HT-29 (cell line): ENCODE measurements around the gene CRYL1. TPM values are rescaled to one million over a fixed set of nuclear protein-coding genes. Genes with fewer than 3 reads are reported as not detected.

Experiments
- DNase-seq: peaks from one replicate; pipeline ENCODE4 v3.0.0-alpha.2; 2015; ENCODE audit warnings: low spot score
- total RNA-seq: library from RNA; depleted of rRNA; stranded (reverse); fragments of >200 nt; shearing (Covaris generic); gene quantifications from 2 replicates; pipeline ENCODE4 v1.2.3, GENCODE V29; 2014; rRNA removed

The CRYL1 gene, protein sequence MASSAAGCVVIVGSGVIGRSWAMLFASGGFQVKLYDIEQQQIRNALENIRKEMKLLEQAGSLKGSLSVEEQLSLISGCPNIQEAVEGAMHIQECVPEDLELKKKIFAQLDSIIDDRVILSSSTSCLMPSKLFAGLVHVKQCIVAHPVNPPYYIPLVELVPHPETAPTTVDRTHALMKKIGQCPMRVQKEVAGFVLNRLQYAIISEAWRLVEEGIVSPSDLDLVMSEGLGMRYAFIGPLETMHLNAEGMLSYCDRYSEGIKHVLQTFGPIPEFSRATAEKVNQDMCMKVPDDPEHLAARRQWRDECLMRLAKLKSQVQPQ
- 10.2 and 11.1 TPM in 2 replicates for total RNA-seq

DNA sequence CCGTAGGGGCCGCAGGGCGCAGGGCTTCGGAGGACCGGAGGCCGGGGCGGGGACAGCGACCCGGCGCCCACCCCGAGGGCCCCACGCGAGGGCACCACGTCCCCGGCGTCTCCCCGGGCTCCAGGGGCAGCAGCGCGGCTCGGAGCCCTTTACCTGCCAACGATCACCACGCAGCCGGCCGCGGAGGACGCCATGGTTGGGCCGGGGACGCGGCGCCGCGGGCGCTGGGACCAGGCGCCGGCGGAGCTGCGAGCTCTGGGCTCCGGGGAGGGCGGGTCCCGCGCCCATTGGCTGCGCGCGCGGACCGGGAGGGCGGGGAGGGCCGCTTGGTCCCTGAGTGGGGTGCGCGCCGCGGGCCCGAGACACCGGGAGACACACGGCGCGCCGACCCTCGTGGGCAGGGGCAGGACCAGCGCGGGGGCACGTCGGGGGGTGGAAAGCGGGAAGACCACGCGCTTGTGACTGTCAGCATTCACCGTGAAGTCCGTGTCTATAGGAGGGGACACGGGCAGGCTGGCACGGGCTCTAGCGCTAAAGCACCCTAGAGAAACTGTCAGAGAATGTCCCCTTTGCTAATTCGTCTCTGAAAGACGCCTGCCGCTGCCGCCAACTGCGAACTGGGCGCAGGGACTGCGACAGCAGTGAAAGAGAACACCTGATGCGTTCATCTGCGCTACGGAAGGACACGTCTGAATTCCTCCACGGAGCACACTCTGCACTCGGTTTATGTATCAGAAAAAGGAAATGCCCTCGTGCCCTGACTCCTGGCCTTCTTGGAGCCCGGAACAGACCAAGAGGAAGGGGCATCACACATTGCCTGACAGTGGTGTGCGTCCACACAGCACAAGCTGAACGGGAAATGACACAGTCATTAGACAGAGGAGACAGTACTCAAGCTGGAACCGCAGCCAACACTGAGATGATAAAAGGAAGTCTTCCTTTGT lies at the start of gene CRYL1:
Gene CRYL1, minus strand, starts transcription at position 257 of the 944 bp plus-strand sequence. Its CDS starts 63 bp downstream, at position 194.
- DNase-seq: peak; percentile 85

DNA sequence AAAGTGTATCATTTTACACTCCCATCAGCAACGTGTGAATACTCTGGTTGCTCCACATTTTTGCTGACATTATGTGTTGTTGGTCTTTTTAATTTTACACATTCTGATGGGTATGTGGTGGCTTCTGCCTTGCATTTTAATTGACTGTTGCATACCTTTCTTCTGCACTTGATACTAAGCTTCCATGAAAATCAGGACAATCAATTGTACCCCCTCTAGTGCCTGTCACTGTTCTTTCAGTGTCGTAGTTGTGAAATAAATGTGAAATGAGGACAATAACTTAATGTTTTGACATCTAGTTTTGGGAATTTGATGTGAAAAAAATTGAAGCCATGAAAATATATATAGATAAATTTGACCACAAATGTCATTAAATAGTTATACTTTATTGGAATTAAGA lies 48.0 kb upstream of the CRYL1 start:
- DNase-seq: no peak

DNA sequence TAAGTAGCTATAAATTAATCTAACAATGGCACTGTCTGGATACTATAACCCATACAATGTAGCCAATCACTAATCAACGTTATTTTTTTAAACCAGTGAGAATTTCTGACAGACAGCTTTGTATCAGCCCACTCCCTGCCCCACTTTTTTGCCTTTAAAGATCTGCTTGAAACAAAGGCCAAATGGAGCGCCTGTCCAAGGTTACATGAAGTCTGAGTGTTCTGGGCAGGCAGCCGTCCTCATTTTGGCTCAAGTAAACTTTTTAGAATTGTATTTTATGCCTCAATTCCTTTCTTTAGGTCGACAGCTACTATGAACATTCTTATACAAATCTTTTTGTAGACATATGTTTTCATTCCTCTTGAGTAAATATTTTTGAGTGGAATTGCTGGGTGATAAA lies 47.5 kb upstream of the CRYL1 start:
- no peak for DNase-seq

DNA sequence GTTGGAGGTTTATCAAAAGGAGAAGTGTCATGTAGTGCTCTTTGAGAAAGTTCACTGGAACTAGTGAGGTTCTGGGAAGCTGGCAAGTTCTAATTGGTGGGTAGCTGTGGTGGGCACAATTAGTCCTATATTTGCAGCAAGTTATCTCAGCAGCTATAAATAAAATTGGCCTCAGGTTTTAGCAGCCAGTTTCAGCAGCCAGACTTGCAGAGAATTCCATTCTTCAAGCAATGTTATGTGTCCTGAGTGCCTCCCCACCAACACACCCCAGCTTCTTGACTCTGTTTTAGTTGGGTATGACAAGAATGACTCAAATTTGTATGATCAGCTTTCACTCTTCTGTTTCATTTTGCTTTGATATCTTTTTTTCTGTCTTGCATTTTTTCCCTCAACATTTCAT lies 46.0 kb upstream of the CRYL1 start:
- no peak for DNase-seq

DNA sequence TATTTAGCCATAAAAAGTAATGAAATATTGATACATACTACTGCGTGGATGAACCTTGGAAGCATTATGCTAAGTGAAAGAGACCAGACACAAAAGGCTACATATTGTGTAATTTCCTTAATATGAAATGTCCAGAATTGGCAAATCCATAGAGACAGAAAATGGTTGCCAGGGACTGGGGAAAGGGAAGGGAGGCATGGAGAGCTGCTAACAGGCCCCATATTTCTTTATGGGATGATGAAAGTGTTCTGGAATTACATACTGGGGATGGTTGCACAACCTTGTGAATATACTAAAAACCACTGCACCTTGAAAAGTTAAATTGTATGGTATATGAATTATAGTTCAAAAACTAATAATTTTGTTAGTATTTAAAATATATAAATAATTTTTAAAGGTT lies 44.9 kb upstream of the CRYL1 start:
- no peak for DNase-seq

DNA sequence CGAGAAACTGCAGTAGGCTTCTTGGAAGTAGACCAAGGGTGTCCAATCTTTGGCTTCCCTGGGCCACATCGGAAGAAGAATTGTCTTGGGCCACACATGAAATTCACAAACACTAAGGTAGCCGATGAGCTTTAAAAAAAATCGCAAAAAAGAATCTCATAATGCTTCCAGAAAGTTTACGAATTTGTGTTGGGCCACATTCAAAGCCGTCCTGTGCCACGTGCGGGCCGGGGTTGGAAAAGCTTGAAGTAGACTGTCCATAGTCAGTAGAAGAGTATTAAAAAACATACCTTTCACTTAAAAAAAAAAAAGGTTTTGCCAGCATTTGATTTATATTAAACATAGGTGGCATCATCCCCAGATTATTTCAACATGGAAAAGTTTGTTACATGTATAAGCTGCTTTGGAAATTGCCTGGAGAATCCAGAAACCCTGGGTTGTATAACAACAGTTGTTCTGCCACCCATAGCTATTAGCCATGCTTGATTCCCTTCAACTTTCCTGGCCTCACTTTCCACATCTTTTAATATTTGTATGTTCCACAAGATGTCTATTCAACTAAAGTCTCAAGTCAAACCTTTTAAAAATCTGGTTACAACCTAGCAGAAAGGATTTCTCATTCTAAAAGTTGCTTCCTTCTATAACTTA lies 42.3 kb upstream of the CRYL1 start:
- DNase-seq: peak; percentile 57

DNA sequence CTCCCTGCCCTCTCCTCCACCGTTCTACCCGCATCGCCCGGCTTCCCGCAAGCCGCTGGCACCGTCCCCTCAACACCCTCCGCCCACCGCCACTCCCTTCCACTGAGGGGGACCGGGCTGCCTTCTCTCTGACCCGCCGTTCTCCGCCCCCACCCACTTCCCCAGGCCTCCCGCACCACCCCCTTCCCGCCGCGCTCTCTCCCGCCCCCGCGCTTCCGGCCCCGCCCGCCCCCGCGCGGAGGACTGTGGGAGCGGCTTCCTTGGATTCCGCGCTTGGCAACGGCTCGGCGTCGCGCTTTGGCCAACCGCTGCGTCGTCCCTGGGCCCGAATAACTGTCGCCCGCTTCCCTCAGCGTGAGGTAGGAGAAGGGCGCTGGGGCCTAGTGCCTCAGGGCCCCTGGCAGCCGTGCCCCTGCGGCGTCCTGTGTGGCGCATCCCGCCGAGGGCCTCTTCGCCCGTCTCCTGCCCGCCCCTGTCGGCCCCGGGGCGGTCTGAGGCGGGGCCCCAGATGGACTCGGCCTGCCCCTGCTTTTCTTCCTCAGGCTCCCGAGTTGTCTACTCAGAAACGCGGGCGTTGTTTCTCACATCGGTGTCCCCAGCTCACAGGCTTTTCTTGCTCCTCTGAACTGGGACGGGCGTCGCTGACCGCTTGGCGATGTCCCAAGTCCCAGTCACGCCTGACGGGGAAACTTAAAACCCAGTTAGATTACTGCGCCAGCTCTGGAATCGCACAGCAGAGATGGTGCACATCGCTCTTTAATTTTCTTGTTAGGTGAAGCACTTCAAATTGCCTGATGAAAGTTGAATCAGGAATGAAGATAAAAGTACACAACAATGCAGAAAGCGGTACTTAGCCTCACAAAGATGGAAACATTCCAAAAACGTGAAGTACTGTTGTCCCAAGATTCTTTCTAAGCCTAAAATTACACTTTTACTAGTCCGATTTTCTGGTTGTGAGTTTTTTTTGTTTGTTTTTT lies 41.5 kb upstream of the CRYL1 start, which contains the start of gene IFT88:
Gene IFT88, plus strand, starts transcription at position 260 of the 977 bp plus-strand sequence. CDS start 7,229 bp downstream, outside the sequence.
- DNase-seq: peak; percentile 98

DNA sequence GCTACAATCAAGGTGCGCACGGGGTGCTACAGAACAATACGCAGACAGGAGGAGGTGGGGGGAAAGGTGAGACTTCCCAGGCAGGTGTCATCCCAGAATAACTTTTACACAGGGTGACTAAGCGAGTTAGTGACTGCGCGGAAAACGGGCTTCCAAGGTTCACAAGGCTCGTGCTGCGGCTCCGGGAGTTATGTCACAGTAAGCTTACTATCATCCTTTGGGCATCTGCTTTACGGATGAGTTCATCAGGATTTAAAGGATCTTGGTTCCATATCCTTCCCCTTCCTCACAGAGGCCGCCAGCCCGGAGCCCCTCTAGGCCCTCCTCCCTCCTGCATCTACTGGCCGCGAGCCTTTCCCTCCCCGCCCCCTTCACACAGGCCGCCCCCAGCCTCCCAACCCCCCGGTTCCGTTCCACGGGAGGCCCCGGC lies 40.8 kb upstream of the CRYL1 start:
- DNase-seq: peak; percentile 94

DNA sequence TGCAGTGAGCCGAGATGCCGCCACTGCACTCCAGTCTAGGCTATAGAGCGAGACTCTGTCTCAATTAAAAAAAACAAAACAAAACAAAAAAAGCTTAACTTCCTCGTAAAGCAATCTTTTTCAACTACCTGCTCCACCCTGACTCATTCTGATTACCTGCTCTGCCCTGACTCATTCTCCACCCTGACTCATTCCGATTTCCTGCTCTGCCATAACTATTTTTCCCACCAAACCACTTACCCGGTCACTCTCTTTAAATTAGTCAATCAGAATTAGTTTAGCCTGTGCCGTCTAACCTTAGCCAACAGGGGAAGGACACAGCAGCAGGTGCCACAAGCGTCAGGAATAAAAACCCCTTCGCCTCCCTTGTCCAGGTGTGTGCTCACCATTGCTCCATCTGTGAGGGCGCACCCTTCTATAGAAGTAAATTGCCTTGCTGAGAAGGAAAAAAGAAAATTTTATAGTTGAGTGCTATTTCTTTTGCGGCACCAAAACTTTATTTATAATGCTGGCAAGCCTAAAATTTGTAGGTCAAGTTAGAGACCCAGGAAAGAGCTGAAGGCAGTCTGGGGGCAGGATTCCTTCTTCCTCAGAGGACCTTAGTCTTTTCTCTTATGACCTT lies 39.6 kb upstream of the CRYL1 start:
- peak; percentile 19 for DNase-seq

DNA sequence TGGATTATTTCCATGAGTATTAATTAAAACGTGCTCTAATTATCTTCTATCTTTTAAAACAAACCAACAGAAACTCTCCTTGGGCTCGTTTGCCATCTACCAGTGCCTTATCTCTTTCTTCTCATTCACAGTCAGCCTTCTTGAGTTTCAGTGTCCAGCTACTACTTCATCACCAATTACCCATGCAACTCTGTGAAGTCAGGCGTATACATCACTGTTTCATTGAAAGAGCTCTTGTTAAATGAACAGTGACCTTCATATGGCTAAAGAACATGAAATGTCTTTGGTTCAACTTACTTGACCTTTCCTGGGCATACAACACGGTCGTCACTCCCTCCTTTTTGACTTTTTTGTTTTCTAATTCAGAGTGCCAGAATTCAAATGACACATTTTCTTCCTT lies 36.1 kb upstream of the CRYL1 start:
- DNase-seq: no peak

DNA sequence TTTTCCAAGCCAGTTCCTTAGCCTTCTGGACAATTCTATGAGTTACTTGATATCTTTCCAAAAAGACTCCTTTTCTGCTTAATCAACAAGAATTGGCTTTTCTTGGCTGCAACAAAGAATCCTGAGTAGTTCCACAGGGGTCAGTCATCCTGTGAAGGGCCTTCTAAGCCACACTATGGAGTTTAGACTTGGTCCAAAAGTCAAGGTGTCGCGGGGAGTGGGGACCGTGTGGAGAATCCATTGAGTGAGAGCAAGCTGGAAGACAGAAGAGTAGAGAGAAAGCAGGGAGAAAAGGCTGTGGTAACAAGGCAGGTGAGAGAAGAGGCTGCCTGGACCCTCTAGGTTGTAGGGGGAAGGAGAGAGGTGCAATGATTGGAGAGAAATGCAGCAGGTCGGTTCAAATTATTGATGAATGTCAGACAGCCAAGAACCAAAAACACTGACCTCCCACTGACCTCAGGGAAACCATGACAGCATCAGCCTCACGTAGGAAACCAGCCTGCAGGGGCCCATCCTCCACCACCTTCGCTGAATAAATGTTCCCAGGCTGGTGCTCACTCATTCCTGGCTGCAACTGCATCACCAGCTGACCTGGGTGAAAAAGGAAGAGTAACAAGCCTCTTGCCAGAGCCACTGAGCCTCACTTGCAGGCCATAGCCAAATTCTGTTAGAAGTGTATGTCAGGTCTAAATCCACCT lies 34.2 kb upstream of the CRYL1 start:
- no peak for DNase-seq

DNA sequence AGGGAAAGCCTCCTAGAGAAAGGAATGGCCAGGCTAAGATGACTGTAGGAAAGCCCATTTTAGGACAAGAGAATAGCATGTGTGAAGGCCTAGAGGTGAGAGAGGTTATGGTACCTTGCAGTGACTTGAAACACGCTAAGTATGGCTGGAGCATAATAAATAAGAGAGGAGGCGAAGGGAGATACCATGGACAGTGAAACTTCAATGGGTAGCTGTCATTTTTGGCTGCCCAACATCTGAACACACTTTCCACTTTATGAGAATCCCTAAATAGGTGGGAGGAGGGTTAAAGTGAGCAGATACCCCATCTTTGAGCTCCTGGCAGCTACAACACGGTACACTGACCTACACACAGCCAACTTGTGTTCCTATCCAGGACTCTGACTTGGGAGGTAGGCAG lies 33.3 kb upstream of the CRYL1 start:
- no peak for DNase-seq

DNA sequence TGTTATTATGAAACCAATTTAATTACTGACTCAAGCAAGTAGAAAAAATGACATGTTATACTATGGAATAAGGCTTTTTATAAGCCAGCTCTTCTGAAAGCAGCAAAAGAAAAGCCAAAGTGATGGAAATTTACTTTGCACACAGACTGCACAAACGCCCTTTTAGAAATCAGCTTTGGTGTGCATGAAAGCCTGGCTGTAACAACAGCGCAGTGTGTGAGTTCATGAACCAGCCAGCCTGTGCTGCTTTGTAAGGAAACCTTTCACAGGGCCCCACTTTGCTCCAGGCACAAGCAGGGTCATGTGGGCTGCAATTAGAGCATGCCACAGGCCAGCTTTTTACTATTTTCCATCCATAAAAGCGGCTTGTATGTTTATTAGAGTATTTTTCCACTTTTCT lies 27.7 kb upstream of the CRYL1 start:
- no peak for DNase-seq

DNA sequence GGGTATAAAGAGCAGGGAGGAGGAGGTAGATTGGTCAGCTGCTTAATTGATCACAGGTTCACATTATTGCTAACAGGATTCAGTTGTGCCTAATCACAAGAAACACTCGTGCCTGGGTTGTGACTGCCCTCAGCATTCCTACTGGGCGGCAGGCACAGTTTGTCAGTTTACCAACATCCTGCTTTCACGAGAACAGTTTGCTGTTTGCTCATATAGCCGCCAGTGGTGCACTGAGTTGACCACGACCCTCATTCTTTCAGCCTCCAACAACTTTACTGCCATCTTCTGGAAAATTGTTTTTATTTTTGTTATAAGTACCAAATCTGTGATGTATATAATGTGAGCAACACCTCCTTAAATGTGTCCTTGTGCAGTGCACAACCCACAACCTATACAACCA lies 25.1 kb upstream of the CRYL1 start:
- no peak for DNase-seq

DNA sequence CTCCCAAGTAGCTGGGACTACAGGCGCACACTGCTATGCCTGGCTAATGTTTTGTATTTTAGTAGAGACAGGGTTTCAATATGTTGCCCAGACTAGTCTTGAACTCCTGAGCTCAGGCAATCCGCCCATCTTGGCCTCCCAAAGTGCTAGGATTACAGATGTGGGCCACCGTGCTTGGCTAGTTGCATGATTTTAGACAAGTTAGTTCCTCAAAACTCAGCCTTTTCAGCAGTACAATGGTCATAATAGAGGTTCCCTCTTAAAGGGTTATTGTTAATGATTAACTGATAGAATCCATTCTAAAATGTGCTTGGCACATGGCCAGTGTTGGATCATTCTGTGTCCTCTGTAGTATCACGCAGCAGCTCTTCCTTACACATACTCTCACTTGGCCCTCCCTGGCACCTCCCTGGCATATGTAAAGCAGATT lies 21.8 kb upstream of the CRYL1 start:
- DNase-seq: peak; percentile 93

DNA sequence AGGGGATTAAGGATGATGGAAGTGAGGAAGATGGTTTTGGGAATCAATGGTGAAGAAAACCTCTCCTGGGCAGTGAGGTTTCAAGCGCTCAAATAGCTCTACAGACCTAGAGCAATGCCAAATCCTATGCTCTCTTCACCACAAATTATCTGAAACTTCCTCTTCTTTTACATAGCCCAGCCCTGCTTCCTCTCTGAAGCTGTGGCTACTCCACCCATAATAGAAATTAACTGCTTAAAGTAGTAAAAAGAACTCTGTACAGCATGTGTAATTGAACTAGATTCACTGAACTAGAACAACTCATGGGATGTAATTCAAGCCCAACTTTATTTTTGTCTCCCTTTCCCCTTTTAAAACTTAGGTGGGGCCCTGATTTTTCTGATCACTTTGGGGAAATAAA lies 20.9 kb upstream of the CRYL1 start:
- peak; percentile 32 for DNase-seq

DNA sequence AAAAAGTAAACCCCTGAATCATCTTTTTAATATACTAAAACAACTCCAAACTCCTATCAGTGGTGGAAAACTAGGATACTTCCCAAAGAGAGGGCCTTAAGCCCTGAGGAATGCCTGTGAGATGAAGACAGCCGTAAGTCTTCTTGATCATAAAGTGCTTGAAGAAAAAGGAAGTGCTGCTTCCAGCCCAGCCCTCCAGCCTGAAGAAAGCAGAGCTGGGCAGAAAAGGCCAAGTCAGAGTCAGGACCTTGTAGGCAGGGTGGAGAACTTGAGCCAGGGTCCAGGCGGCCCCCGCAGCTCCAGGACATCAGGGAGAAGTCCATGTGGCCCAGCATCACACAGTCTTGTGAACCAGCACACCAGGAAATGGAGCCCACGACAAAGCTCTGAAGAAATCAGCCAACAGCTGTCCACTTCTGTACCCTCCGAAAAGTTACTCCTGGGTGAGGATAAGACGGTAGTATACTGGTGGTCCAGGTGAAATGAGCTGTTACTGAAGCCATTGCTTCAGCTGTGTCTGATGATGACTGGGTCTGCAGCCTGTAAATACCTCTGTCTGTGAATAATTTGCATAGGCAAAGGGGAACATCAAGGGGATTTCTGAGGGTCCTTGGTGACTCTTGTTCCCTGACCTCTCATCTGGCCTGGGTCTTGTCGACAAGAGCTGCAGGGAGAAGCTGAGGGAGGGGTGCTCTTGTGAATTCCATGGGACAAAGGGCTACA lies 18.7 kb upstream of the CRYL1 start:
- no peak for DNase-seq

DNA sequence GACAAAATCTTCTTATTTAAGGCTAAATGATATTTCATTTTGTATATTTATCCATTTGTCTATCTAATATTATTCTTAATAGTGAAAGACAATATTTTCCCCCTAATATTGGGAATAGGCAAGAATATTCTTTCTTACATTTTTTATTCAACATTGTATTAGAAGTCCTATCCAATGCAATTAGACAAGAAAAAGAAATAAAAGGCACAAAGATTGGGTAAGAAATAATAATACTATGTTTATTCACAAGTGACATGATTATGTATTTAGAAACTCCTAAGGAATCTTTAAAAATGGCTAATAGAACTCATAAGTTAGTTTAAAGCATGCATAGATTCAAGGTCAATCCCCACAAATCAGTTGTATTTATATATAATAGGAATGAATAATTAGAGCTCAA lies 11.3 kb upstream of the CRYL1 start:
- no peak for DNase-seq

DNA sequence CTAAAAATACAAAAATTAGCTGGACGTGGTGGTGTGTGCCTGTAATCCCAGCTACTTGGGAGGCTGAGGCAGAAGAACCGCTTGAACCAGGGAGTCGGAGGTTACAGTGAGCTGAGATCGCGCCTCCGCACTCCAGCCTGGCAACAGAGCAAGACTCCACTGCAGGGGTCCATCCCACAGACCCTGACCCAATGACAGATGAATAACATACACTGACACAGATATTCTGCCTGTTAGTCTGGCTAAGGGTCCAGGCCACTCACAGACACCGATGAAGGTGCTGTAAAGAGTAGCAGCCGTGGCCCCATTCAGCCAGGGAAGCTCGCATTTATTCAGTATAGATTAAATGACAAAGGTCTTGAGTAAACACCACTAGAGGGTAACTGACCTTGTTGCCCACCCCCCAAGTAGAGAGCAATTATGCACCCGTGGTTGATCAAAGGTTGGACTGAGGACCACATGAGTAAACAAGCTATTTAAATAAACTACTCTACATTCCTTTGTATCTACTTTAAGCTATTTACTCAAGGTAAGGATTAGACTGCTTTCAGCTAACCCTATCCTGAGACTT lies 8.5 kb upstream of the CRYL1 start:
- no peak for DNase-seq
